WTC11 (cell line): ENCODE data around the gene SYCP2L.
"Not testable (repeated sequence)": the region's sequence is repeated elsewhere in the genome, so short reads cannot be mapped to it uniquely, and the experiment has no call there.

Experiments
- JUN ChIP-seq: sonication (generic); formaldehyde crosslinking; IDR thresholded peaks from 2 replicates; pipeline ENCODE4 v1.8.0; 2023; ENCODE audit warnings: mild to moderate bottlenecking, missing genetic modification reagents
- NR2C2 ChIP-seq: sonication (generic); formaldehyde crosslinking; IDR thresholded peaks from 2 replicates; pipeline ENCODE4 v1.8.0; 2022; ENCODE audit warnings: mild to moderate bottlenecking, missing genetic modification reagents
- SP1 ChIP-seq: sonication (generic); formaldehyde crosslinking; conservative IDR thresholded peaks from 2 replicates; pipeline ENCODE4 v1.8.1; 2022; ENCODE audit warnings: missing genetic modification reagents
- ZNF138 ChIP-seq: sonication (generic); formaldehyde crosslinking; conservative IDR thresholded peaks from 2 replicates; pipeline ENCODE4 v1.8.1; 2022; ENCODE audit warnings: mild to moderate bottlenecking, moderate library complexity, missing genetic modification reagents
- ZNF416 ChIP-seq: fragments of 250-450 bp; sonication (Bioruptor Pico); IDR thresholded peaks from 2 replicates; pipeline ENCODE4 v1.9.0; 2021; ENCODE audit warnings: mild to moderate bottlenecking, inconsistent platforms
- TF ChIP-seq, protein P1 (sequence below): fragments of 200-600 bp; IDR thresholded peaks from 2 replicates; pipeline ENCODE4 v1.8.0; 2022; ENCODE audit warnings: antibody characterized with exemption
- TF ChIP-seq, protein P2 (sequence below): sonication (generic); formaldehyde crosslinking; IDR thresholded peaks from 2 replicates; pipeline ENCODE4 v1.8.0; 2022; ENCODE audit warnings: missing genetic modification reagents
- TF ChIP-seq, protein P3 (sequence below): sonication (generic); formaldehyde crosslinking; IDR thresholded peaks from 2 replicates; pipeline ENCODE4 v1.8.1; 2023; ENCODE audit warnings: mild to moderate bottlenecking, moderate library complexity, missing genetic modification reagents
- TF ChIP-seq, protein P4 (sequence below): sonication (generic); formaldehyde crosslinking; IDR thresholded peaks from 2 replicates; pipeline ENCODE4 v1.8.0; 2022; ENCODE audit warnings: mild to moderate bottlenecking, missing genetic modification reagents

DNA sequence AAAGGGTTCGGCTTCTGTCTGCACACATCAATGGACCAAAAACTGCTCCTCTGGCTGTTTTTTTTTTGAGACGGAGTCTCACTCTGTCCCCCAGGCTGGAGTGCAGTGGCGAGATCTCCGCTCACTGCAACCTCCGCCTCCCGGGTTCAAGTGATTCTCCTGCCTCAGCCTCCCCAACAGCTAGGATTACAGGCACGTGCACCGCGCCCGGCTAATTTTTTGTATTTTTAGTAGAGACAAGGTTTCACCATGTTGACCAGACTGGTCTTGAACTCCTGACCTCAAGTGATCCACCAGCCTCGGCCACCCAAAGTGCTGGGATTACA lies 524 bp upstream of the SYCP2L start:
- TF ChIP-seq, protein P1, sequence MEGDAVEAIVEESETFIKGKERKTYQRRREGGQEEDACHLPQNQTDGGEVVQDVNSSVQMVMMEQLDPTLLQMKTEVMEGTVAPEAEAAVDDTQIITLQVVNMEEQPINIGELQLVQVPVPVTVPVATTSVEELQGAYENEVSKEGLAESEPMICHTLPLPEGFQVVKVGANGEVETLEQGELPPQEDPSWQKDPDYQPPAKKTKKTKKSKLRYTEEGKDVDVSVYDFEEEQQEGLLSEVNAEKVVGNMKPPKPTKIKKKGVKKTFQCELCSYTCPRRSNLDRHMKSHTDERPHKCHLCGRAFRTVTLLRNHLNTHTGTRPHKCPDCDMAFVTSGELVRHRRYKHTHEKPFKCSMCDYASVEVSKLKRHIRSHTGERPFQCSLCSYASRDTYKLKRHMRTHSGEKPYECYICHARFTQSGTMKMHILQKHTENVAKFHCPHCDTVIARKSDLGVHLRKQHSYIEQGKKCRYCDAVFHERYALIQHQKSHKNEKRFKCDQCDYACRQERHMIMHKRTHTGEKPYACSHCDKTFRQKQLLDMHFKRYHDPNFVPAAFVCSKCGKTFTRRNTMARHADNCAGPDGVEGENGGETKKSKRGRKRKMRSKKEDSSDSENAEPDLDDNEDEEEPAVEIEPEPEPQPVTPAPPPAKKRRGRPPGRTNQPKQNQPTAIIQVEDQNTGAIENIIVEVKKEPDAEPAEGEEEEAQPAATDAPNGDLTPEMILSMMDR: not testable (repeated sequence)
- TF ChIP-seq, protein P2, sequence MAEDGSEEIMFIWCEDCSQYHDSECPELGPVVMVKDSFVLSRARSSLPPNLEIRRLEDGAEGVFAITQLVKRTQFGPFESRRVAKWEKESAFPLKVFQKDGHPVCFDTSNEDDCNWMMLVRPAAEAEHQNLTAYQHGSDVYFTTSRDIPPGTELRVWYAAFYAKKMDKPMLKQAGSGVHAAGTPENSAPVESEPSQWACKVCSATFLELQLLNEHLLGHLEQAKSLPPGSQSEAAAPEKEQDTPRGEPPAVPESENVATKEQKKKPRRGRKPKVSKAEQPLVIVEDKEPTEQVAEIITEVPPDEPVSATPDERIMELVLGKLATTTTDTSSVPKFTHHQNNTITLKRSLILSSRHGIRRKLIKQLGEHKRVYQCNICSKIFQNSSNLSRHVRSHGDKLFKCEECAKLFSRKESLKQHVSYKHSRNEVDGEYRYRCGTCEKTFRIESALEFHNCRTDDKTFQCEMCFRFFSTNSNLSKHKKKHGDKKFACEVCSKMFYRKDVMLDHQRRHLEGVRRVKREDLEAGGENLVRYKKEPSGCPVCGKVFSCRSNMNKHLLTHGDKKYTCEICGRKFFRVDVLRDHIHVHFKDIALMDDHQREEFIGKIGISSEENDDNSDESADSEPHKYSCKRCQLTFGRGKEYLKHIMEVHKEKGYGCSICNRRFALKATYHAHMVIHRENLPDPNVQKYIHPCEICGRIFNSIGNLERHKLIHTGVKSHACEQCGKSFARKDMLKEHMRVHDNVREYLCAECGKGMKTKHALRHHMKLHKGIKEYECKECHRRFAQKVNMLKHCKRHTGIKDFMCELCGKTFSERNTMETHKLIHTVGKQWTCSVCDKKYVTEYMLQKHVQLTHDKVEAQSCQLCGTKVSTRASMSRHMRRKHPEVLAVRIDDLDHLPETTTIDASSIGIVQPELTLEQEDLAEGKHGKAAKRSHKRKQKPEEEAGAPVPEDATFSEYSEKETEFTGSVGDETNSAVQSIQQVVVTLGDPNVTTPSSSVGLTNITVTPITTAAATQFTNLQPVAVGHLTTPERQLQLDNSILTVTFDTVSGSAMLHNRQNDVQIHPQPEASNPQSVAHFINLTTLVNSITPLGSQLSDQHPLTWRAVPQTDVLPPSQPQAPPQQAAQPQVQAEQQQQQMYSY (CRISPR knock-in tag): not testable (repeated sequence)
- not testable (repeated sequence) for TF ChIP-seq ZNF138 (CRISPR knock-in tag); JUN; NR2C2 (CRISPR knock-in tag); SP1 (CRISPR knock-in tag); ZNF416 (CRISPR knock-in tag)
- TF ChIP-seq, protein P3, sequence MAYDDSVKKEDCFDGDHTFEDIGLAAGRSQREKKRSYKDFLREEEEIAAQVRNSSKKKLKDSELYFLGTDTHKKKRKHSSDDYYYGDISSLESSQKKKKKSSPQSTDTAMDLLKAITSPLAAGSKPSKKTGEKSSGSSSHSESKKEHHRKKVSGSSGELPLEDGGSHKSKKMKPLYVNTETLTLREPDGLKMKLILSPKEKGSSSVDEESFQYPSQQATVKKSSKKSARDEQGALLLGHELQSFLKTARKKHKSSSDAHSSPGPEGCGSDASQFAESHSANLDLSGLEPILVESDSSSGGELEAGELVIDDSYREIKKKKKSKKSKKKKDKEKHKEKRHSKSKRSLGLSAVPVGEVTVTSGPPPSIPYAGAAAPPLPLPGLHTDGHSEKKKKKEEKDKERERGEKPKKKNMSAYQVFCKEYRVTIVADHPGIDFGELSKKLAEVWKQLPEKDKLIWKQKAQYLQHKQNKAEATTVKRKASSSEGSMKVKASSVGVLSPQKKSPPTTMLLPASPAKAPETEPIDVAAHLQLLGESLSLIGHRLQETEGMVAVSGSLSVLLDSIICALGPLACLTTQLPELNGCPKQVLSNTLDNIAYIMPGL (CRISPR knock-in tag): not testable (repeated sequence)
- TF ChIP-seq, protein P4, sequence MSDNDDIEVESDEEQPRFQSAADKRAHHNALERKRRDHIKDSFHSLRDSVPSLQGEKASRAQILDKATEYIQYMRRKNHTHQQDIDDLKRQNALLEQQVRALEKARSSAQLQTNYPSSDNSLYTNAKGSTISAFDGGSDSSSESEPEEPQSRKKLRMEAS: not testable (repeated sequence)
